Keratinocyte (primary cell): Measurements from ENCODE around the gene UNC5A.

ENCODE experiments used
- CTCF ChIP-seq, 3 experiments: IDR thresholded peaks in 1 of 3; conservative IDR thresholded peaks in 1 of 3; optimal IDR thresholded peaks in 1 of 3; 2 replicates in 2 of 3; 3 replicates in 1 of 3; pipeline versions ENCODE3 to v1.5.1; 2011; ENCODE audit warnings: low read length in 3 of 3, mild to moderate bottlenecking in 3 of 3, moderate library complexity in 2 of 3, control low read depth in 1 of 3, inconsistent platforms in 1 of 3; ENCODE audit not compliant: insufficient read depth in 2 of 3; ENCODE audit errors: extremely low read depth in 1 of 3
- EZH2 ChIP-seq: IDR thresholded peaks from one replicate; pipeline ENCODE4 v1.6.1; 2012; ENCODE audit warnings: inconsistent platforms, mild to moderate bottlenecking, low read length, moderate library complexity

- TF ChIP-seq CTCF (optimal IDR thresholded peaks at IDR 0.05 in 1 of 3, IDR thresholded peaks at IDR 0.05 in 1 of 3, conservative IDR thresholded peaks at IDR 0.05 in 1 of 3; ENCODE audit: extremely low read depth in 1 of 3, insufficient read depth in 2 of 3, low read length in 3 of 3) (no peak), EZH2 (no peak)
Measured at GRCh38 chr5:176825234-176825633, 14.9 kb downstream of the UNC5A start.
